ENCODE results near the gene ASZ1.

- TF ChIP-seq CTCF (IDR thresholded peaks at IDR 0.05; ENCODE audit: insufficient read depth, low read depth, low read length) (no peak), EZH2 (IDR thresholded peaks at IDR 0.05; ENCODE audit: insufficient read depth, low read length) (no peak)
Measured at GRCh38 chr7:117313582-117313981, 113.7 kb downstream of the ASZ1 start.
